NB4 (cell line): Measurements from ENCODE around the gene ACOT11.

Source experiments
- CTCF ChIP-seq: IDR thresholded peaks from one replicate; pipeline ENCODE4 v1.5.1; 2012; ENCODE audit warnings: low read depth, low read length
- MYC ChIP-seq: IDR thresholded peaks from 2 replicates; pipeline ENCODE4 v1.6.1; 2011; ENCODE audit warnings: low read depth, low read length
- POLR2A ChIP-seq: IDR thresholded peaks from 2 replicates; pipeline ENCODE4 v1.6.1; 2011; ENCODE audit warnings: mild to moderate bottlenecking; ENCODE audit not compliant: insufficient read length; ENCODE audit errors: extremely low read depth
- TF ChIP-seq, protein P1 (sequence below): IDR thresholded peaks from 2 replicates; pipeline ENCODE4 v1.6.1; 2011; ENCODE audit warnings: low read depth, low read length

GRCh38 chr1:54570161-54570560, 22.1 kb downstream of the ACOT11 start:
- no peak for TF ChIP-seq CTCF
- TF ChIP-seq, protein P1, sequence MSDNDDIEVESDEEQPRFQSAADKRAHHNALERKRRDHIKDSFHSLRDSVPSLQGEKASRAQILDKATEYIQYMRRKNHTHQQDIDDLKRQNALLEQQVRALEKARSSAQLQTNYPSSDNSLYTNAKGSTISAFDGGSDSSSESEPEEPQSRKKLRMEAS, result no peak
- TF ChIP-seq POLR2A, result no peak
- TF ChIP-seq MYC, result no peak
